Breast epithelium (tissue), 3 donors: ENCODE results near the gene NDUFAF5.

Source experiments
- POLR2AphosphoS5 ChIP-seq, 3 donors: sonication (generic); formaldehyde crosslinking; IDR thresholded peaks; one replicate each; pipeline ENCODE4 v1.6.1; 2017; ENCODE audit warnings: antibody characterized with exemption in 3 of 3
- TF ChIP-seq, protein P1 (sequence below), 3 donors: fragments of 450-650 bp; IDR thresholded peaks; one replicate each; pipeline ENCODE4 v1.5.1; 2016 to 2017; ENCODE audit warnings: antibody characterized with exemption in 3 of 3, mild to moderate bottlenecking in 3 of 3, moderate library complexity in 3 of 3

DNA sequence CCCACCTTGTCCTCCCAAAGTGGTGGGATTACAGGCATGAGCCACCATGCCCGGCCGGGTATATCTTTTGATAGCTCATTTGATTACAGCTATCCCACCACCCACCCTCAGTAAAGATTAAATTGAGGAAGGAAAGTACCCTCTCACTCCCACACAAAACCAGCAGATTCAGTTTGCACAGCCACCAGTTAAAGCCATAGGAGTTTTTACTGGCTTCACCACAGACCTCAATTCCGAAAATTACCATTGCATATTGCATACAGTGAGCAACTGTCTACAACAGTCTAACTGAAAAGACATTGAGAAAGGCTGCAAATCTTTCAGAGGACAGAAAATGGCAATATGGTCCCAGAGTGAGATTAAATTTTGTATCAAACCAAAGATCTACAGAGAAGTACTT is 35.0 kb upstream of the NDUFAF5 start:
- TF ChIP-seq, protein P1, sequence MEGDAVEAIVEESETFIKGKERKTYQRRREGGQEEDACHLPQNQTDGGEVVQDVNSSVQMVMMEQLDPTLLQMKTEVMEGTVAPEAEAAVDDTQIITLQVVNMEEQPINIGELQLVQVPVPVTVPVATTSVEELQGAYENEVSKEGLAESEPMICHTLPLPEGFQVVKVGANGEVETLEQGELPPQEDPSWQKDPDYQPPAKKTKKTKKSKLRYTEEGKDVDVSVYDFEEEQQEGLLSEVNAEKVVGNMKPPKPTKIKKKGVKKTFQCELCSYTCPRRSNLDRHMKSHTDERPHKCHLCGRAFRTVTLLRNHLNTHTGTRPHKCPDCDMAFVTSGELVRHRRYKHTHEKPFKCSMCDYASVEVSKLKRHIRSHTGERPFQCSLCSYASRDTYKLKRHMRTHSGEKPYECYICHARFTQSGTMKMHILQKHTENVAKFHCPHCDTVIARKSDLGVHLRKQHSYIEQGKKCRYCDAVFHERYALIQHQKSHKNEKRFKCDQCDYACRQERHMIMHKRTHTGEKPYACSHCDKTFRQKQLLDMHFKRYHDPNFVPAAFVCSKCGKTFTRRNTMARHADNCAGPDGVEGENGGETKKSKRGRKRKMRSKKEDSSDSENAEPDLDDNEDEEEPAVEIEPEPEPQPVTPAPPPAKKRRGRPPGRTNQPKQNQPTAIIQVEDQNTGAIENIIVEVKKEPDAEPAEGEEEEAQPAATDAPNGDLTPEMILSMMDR (IDR thresholded peaks at IDR 0.05): no peak
- no peak for TF ChIP-seq POLR2AphosphoS5 (IDR thresholded peaks at IDR 0.05)
